Panc1 (cell line): ENCODE measurements around the gene AQP1. TPM values are rescaled to one million over a fixed set of nuclear protein-coding genes. Genes with fewer than 3 reads are reported as not detected.
A peak's percentile ranks its signal among the peaks of the same experiment; 100 is the strongest.

ENCODE experiments used
- ATAC-seq: fragments of 200-7000 bp; cut with Tn5 transposase; 2 replicates; pipeline ENCODE4 v1.9.1; 2020; ENCODE audit warnings: mild to moderate bottlenecking, moderate library complexity
- BruUV-seq: library from RNA; stranded (reverse); fragments of 400-500 nt; replicated peaks from 2 replicates; lab custom pipeline; 2021; lab: Mats Ljungman, UMichigan
- CTCF ChIA-PET: fragments of 300-600 bp; sonication (Branson Sonifier 250); formaldehyde crosslinking; loops from one replicate; lab custom pipeline; 2022; ENCODE audit warnings: antibody characterized with exemption; lab: Charles Lee
- POLR2A ChIA-PET: fragments of 300-600 bp; sonication (Branson Sonifier 250); formaldehyde crosslinking; loops from one replicate; lab custom pipeline; 2022; ENCODE audit warnings: antibody characterized with exemption; lab: Charles Lee
- DNase-seq: peaks from one replicate; pipeline ENCODE4 v3.0.0-alpha.2; 2010; ENCODE audit warnings: low read depth, low spot score
- H3K27ac ChIP-seq: 2 replicates; pipeline ENCODE4 v1.5.1; 2011; ENCODE audit warnings: mild to moderate bottlenecking, low read length, inconsistent platforms
- H3K27me3 ChIP-seq: fragments of 200-500 bp; sonication (Bioruptor generic); 2 replicates; pipeline ENCODE4 v1.6.0; 2014; ENCODE audit warnings: low read length, inconsistent platforms; ENCODE audit not compliant: control insufficient read depth, insufficient read depth
- H3K36me3 ChIP-seq: fragments of 200-500 bp; sonication (Bioruptor generic); 2 replicates; pipeline ENCODE4 v1.5.1; 2014; ENCODE audit warnings: inconsistent platforms, mild to moderate bottlenecking, low read length, moderate library complexity; ENCODE audit not compliant: control insufficient read depth, insufficient read depth
- H3K4me1 ChIP-seq: 2 replicates; pipeline ENCODE4 v1.5.1; 2011; ENCODE audit warnings: inconsistent platforms, mild to moderate bottlenecking, low read length, moderate library complexity; ENCODE audit not compliant: control insufficient read depth, insufficient read depth
- H3K4me3 ChIP-seq, 2 experiments: 2 replicates each; pipeline ENCODE4 v1.5.1; 2011 to 2012; ENCODE audit warnings: low read depth in 2 of 2, low read length in 2 of 2, mild to moderate bottlenecking in 2 of 2, inconsistent platforms in 1 of 2, moderate library complexity in 1 of 2
- H3K9me3 ChIP-seq: fragments of 200-500 bp; sonication (Bioruptor generic); 2 replicates; pipeline ENCODE4 v1.5.1; 2014; ENCODE audit warnings: low read depth, mild to moderate bottlenecking, inconsistent platforms, low read length, moderate library complexity; ENCODE audit not compliant: control insufficient read depth, insufficient read depth
- TCF7L2 ChIP-seq: IDR thresholded peaks from 2 replicates; pipeline ENCODE4 v1.6.1; 2011; ENCODE audit warnings: mild to moderate bottlenecking, low read depth, low read length, inconsistent platforms
- in situ Hi-C: cut with HindIII; loops from 2 replicates; pipeline ENCODE4 v1.10.0; 2016; ENCODE audit warnings: low sequenced_read_pairs, low pct_unique_long_range_greater_than_20kb
- intact Hi-C: fragments of 100-400 bp; cut with micrococcal nuclease; formaldehyde crosslinking; loops from one replicate; pipeline ENCODE4 v1.10.0; 2022; ENCODE audit not compliant: unreplicated experiment
- total RNA-seq: library from RNA; stranded (reverse); gene quantifications from one replicate; pipeline ENCODE4 v1.2.1, GENCODE V29; 2021; ENCODE audit not compliant: unreplicated experiment
- TF ChIP-seq, protein P1 (sequence below), 2 experiments: IDR thresholded peaks; 2 replicates each; pipeline ENCODE4 v1.6.1; 2011 to 2012; ENCODE audit warnings: low read depth in 2 of 2, control low read depth in 1 of 2, low read length in 1 of 2, mild to moderate bottlenecking in 1 of 2, moderate library complexity in 1 of 2; ENCODE audit not compliant: insufficient read depth in 1 of 2
- TF ChIP-seq, protein P2 (sequence below): fragments of 450-650 bp; IDR thresholded peaks from 2 replicates; pipeline ENCODE4 v1.5.1; 2017; ENCODE audit warnings: mild to moderate bottlenecking

AQP1 gene
- total RNA-seq, 1 experiment from 2014 or later = 0.57 TPM

DNA sequence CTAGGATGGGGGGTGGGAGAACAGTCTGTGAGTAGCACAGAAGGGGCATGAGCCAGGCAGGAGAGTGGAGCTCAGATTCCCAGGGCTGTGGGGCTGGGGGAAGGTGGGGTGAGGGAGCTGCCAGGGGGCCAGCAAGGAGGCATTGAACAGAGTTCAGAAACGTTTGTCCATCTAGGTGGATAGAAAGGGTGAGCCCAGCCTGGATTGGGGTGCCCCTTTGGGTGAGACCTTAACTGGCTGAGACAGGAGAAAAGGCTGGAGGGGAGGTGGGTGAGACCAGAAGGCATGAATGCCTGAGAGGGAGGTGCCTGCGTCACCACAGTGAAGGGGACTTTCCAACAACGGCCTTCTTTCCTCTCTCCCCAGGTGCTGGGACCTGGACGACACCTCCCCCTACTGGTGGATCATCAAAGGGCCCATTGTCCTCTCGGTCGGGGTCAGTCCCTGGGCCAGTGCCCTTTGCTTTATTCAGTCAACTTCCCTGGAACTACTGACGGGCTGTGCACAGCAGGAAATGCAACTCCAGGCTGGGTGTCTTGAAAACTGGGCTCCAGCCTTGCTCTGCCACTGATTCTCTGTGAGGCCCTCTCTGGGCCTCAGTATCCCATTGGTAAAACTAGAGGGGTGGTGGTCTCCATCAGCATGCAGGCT is 63.1 kb downstream of the AQP1 start:
- TF ChIP-seq, protein P1, sequence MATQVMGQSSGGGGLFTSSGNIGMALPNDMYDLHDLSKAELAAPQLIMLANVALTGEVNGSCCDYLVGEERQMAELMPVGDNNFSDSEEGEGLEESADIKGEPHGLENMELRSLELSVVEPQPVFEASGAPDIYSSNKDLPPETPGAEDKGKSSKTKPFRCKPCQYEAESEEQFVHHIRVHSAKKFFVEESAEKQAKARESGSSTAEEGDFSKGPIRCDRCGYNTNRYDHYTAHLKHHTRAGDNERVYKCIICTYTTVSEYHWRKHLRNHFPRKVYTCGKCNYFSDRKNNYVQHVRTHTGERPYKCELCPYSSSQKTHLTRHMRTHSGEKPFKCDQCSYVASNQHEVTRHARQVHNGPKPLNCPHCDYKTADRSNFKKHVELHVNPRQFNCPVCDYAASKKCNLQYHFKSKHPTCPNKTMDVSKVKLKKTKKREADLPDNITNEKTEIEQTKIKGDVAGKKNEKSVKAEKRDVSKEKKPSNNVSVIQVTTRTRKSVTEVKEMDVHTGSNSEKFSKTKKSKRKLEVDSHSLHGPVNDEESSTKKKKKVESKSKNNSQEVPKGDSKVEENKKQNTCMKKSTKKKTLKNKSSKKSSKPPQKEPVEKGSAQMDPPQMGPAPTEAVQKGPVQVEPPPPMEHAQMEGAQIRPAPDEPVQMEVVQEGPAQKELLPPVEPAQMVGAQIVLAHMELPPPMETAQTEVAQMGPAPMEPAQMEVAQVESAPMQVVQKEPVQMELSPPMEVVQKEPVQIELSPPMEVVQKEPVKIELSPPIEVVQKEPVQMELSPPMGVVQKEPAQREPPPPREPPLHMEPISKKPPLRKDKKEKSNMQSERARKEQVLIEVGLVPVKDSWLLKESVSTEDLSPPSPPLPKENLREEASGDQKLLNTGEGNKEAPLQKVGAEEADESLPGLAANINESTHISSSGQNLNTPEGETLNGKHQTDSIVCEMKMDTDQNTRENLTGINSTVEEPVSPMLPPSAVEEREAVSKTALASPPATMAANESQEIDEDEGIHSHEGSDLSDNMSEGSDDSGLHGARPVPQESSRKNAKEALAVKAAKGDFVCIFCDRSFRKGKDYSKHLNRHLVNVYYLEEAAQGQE (IDR thresholded peaks at IDR 0.05; ENCODE audit: insufficient read depth in 1 of 2, low read depth in 2 of 2, low read length in 1 of 2) = no peak
- TF ChIP-seq, protein P2, sequence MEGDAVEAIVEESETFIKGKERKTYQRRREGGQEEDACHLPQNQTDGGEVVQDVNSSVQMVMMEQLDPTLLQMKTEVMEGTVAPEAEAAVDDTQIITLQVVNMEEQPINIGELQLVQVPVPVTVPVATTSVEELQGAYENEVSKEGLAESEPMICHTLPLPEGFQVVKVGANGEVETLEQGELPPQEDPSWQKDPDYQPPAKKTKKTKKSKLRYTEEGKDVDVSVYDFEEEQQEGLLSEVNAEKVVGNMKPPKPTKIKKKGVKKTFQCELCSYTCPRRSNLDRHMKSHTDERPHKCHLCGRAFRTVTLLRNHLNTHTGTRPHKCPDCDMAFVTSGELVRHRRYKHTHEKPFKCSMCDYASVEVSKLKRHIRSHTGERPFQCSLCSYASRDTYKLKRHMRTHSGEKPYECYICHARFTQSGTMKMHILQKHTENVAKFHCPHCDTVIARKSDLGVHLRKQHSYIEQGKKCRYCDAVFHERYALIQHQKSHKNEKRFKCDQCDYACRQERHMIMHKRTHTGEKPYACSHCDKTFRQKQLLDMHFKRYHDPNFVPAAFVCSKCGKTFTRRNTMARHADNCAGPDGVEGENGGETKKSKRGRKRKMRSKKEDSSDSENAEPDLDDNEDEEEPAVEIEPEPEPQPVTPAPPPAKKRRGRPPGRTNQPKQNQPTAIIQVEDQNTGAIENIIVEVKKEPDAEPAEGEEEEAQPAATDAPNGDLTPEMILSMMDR = peak; percentile 84
- peak; percentile 63; the same call in 1 of the 2 replicates for TF ChIP-seq TCF7L2
- no TSS peak for BruUV-seq
- POLR2A ChIA-PET = no interaction called here
- peak; percentile 79 for ATAC-seq
- Histone ChIP-seq H3K36me3 (no peaks in the 10 kb centered on the region), H3K4me3 (no peak overlapping the region), H3K9me3 (no peaks in the 10 kb centered on the region), H3K4me1 (peaks cover 8% of the 10 kb centered on the region; the same call in 1 of the 2 replicates), H3K27ac (no peak overlapping the region), H3K27me3 (peaks cover 12% of the 10 kb centered on the region)
- in situ Hi-C loops = no loop called here
- no peak for DNase-seq
- CTCF ChIA-PET = interaction anchor here (0.6 to 2.4 kb wide), 2 partner anchors 36 to 175 kb away, joined by 3 to 13 read pairs; no protein-coding TSS in a partner anchor
- intact Hi-C loops = no loop called here

Other genes starting within 250 kb of the AQP1 start
- not detected for gene CRHR2, start 229.4 kb upstream of the AQP1 start, total RNA-seq
- 0.13 TPM for gene INMT, start 159.7 kb upstream of the AQP1 start, total RNA-seq
- 6.2 TPM for gene MINDY4, start 140.4 kb upstream of the AQP1 start, total RNA-seq
- gene GHRHR, start 52.1 kb downstream of the AQP1 start, total RNA-seq = not detected
- gene ADCYAP1R1, start 140.5 kb downstream of the AQP1 start, total RNA-seq = not detected